K562 (cell line): Measurements from ENCODE around the gene RND1. TPM values are rescaled to one million over a fixed set of nuclear protein-coding genes. Genes with fewer than 3 reads are reported as not detected.

Experiments used
- ETV1 ChIP-seq: fragments of 450-650 bp; conservative IDR thresholded peaks from 2 replicates; pipeline ENCODE4 v1.6.1; 2016; ENCODE audit warnings: missing genetic modification characterization, control low read depth, low read depth, missing compliant biosample characterization
- GTF2F1 ChIP-seq: IDR thresholded peaks from 2 replicates; pipeline ENCODE4 v1.6.1; 2011; ENCODE audit warnings: low read depth, low read length, improper control_type of control experiment
- GTF3C2 ChIP-seq: IDR thresholded peaks from 3 replicates; pipeline ENCODE4 v1.6.1; 2011; ENCODE audit warnings: borderline replicate concordance, mild to moderate bottlenecking, moderate library complexity; ENCODE audit not compliant: insufficient read length; ENCODE audit errors: extremely low read depth
- MXI1 ChIP-seq: IDR thresholded peaks from 2 replicates; pipeline ENCODE4 v1.6.1; 2011; ENCODE audit warnings: low read depth, mild to moderate bottlenecking, improper control_type of control experiment, low read length
- SAP30 ChIP-seq: fragments of 200-600 bp; sonication (generic); IDR thresholded peaks from 2 replicates; pipeline ENCODE4 v1.6.1; 2012; ENCODE audit warnings: borderline replicate concordance, low read depth, mild to moderate bottlenecking, moderate library complexity, low read length, control low read depth, inconsistent platforms; ENCODE audit not compliant: insufficient read depth, poor library complexity, severe bottlenecking
- SMAD1 ChIP-seq: fragments of 150-350 bp; IDR thresholded peaks from 2 replicates; pipeline ENCODE4 v1.6.1; 2014; ENCODE audit warnings: low read length, low read depth; ENCODE audit not compliant: partially characterized antibody
- SNRNP70 ChIP-seq: fragments of 200-400 bp; formaldehyde crosslinking; optimal IDR thresholded peaks from 2 replicates; pipeline ENCODE3; 2017; ENCODE audit warnings: low read depth, low read length
- ZHX1 ChIP-seq: fragments of 150-350 bp; conservative IDR thresholded peaks from 2 replicates; pipeline ENCODE4 v1.6.1; 2014; ENCODE audit warnings: low read length
- polyA plus RNA-seq, 8 experiments: library from polyadenylated mRNA; depleted of rRNA in 4 of 8; stranded (reverse) in 5 of 8; unstranded in 3 of 8; fragments of >200 nt; fragmentation: Nextera tagmentation in 2 of 8; fragmentation: Illumina TruSeq in 1 of 8; extraction: Ambion mirVana in 2 of 8; extraction: Trizol in 1 of 8; gene quantifications; 2 replicates each; pipeline versions ENCODE4 v1.2.1 to v1.2.3, GENCODE V29; 2011 to 2014; ENCODE audit warnings: inconsistent platforms in 1 of 8, missing spikeins in 1 of 8
- total RNA-seq, 7 experiments: library from RNA; depleted of rRNA in 6 of 7; stranded (reverse); fragments of >200 nt in 6 of 7; fragmentation: Illumina TruSeq in 2 of 7; extraction: Trizol in 2 of 7; gene quantifications; 2 replicates each; pipeline versions ENCODE4 v1.2.1 to v1.2.3, GENCODE V29; 2011 to 2021; ENCODE audit warnings: low replicate concordance in 1 of 7
- TF ChIP-seq, protein P1 (sequence below), 2 experiments: fragments of 450-650 bp in 1 of 2; sonication (generic) in 1 of 2; formaldehyde crosslinking in 1 of 2; IDR thresholded peaks; 2 replicates each; pipeline versions ENCODE4 v1.7.1 to v1.9.0; 2016 to 2022; ENCODE audit warnings: inconsistent platforms in 1 of 2, mild to moderate bottlenecking in 1 of 2, missing genetic modification reagents in 1 of 2

Gene RND1
- total and polyA plus RNA-seq, 9 of the 15 experiments (the other 6 are each of a cell fraction or from before 2014, with no cell fraction given) = 0.18 to 0.78 (median 0.58) TPM; not detected in 2

- TF ChIP-seq GTF3C2 (no peak), MXI1 (peak; percentile 61; the same call in 1 of the 2 replicates), ZHX1 (peak; percentile 60), SMAD1 (peak; percentile 16), SNRNP70 (no peak), SAP30 (peak; percentile 83), ETV1 (tag) (peak; percentile 75), GTF2F1 (peak; percentile 65; the same call in 1 of the 2 replicates)
- TF ChIP-seq, protein P1, sequence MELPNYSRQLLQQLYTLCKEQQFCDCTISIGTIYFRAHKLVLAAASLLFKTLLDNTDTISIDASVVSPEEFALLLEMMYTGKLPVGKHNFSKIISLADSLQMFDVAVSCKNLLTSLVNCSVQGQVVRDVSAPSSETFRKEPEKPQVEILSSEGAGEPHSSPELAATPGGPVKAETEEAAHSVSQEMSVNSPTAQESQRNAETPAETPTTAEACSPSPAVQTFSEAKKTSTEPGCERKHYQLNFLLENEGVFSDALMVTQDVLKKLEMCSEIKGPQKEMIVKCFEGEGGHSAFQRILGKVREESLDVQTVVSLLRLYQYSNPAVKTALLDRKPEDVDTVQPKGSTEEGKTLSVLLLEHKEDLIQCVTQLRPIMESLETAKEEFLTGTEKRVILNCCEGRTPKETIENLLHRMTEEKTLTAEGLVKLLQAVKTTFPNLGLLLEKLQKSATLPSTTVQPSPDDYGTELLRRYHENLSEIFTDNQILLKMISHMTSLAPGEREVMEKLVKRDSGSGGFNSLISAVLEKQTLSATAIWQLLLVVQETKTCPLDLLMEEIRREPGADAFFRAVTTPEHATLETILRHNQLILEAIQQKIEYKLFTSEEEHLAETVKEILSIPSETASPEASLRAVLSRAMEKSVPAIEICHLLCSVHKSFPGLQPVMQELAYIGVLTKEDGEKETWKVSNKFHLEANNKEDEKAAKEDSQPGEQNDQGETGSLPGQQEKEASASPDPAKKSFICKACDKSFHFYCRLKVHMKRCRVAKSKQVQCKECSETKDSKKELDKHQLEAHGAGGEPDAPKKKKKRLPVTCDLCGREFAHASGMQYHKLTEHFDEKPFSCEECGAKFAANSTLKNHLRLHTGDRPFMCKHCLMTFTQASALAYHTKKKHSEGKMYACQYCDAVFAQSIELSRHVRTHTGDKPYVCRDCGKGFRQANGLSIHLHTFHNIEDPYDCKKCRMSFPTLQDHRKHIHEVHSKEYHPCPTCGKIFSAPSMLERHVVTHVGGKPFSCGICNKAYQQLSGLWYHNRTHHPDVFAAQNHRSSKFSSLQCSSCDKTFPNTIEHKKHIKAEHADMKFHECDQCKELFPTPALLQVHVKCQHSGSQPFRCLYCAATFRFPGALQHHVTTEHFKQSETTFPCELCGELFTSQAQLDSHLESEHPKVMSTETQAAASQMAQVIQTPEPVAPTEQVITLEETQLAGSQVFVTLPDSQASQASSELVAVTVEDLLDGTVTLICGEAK (IDR thresholded peaks at IDR 0.05) = peak; percentile 68
- TF ChIP-seq, protein P1 (CRISPR knock-in tag; IDR thresholded peaks at IDR 0.05) = no peak
Observed at GRCh38 chr12:48851883-48852733, 13.6 kb downstream of the RND1 start, which contains the start of gene DDX23 (continued).
